Pulmonary artery endothelial cell (primary cell): Measurements from ENCODE around the gene BSN. TPM values are rescaled to one million over a fixed set of nuclear protein-coding genes. Genes with fewer than 3 reads are reported as not detected.
"Not testable (repeated sequence)": the region's sequence is repeated elsewhere in the genome, so short reads cannot be mapped to it uniquely, and the experiment has no call there.

Source experiments
- DNase-seq: peaks from one replicate; pipeline ENCODE4 v3.0.0-alpha.2; 2011; ENCODE audit warnings: low read depth, low spot score
- total RNA-seq: library from RNA; depleted of rRNA; stranded (reverse); fragments of >200 nt; gene quantifications from 2 replicates; pipeline ENCODE4 v1.2.3, GENCODE V29; 2014

Gene BSN
- total RNA-seq, 1 donor from 2014 or later = under 0.01 TPM

GRCh38 chr3:49535971-49536874, 18.1 kb upstream of the BSN start:
- DNase-seq = no peak

GRCh38 chr3:49536875-49537533, 17.3 kb upstream of the BSN start:
- DNase-seq = no peak

- DNase-seq = peak; percentile 77
These were observed 14.4 kb upstream of the BSN start for GRCh38 chr3:49539659-49540560.

DNA sequence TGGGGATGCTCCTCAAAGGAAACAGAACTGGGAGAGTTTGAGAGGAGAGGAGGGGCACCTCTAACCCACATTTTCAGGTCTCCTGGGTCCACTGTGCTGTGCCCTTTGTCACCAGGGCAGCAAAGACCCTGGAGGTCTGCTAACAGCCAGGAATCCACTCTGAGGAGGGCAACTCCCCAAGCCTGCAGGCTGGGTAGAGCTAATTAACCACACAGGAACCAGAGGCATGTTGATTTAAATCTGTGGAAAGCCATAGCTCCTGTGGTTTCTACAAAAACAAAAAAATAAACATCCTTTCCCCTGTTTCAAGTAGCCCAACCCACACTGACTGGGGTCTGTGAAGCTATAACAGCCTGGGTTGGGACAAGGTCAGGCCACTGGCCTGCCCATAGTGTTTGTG, 2.2 kb upstream of the BSN start:
- no peak for DNase-seq

- no peak for DNase-seq
These were observed 969 bp upstream of the BSN start for GRCh38 chr3:49553324-49553691.

- DNase-seq = no peak
These were observed 472 bp downstream of the BSN start for GRCh38 chr3:49554633-49555265.

GRCh38 chr3:49556500-49557275, 2.4 kb downstream of the BSN start:
- no peak for DNase-seq

DNA sequence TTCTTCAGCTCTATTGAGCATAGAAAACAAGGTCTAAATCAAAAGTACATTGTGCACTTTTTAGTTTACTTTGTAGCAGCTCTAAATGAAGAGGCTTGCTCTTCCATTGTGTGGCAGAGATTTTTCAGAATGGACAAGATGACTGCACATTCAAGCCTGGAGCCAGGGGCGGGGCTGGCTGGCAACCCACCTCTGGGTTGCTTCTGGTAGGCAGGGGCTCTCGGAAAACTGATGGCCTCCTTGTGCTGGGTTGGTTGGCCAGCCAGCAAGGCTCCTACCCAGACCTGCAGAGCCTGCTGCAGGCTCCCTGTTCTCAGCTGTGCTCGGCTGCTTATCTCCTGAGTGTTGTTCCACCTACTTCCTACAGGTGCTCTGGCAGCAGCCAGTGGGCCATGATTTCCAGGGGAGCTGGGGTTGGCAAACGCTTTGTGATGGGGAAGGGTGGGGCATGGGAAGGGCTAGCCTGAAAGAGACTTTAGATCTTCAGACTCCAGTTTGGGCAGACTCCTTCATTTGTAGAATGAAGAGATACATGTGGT, 8.8 kb downstream of the BSN start:
- no peak for DNase-seq

DNA sequence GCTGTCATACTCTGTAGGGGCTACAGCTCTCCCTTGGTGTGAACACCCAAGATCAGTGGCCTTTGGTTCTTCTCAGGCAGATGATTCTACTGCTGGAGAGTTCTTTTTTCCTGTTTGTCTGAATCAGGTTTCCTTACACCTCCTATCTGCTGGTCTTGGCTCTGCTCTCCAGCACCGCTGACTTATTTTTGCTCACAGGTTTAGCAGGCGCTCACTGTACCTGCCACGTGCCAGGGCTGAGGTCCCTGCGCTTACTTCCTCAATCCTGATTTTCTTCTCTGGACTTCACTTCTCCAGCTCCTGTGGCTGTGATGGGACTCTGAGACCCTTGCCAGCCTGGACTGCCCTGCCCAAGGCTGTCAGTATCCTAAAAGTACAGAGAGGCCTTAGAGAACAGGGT, 9.5 kb downstream of the BSN start:
- DNase-seq = no peak

GRCh38 chr3:49566312-49566711, 12.0 kb downstream of the BSN start:
- no peak for DNase-seq

DNA sequence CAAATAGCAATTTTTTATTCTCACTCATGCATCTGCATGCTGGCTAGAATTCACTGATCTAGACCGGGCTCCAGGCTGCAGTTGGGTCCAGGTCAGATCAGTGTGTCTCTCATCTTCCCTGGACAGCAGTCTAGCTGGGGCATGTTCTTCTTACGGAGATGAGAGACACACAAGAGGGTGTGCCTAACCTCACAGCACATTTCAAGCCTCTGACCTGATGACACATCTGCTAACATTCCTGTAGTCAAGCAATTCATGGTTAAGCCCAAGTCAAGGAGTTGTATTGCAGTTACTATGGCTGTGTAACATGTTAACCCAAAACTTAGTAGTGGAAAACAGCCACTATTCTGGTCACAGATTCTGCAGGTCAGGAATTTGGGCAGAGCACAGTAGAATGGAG, 13.1 kb downstream of the BSN start:
- no peak for DNase-seq

DNA sequence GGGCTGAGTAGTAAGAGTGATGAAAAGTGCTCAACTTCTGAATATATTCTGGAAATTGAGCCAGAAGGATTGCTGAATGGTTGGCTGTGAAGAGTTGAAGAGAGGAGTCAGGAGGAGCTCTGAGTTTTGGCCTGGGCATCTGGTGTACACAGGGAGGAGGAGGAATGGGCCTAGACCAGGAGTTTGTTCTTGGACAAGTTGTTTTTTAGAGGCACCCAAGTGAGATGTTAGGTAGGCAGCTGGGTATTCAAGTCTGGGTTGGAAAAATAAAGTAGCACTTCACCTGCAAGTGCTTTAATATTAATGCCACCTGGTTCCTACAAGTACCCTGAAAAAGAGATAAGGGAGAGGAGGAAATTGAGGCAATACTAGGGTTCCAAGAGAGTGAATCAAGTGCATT, 14.7 kb downstream of the BSN start:
- DNase-seq = no peak

GRCh38 chr3:49570028-49570654, 15.9 kb downstream of the BSN start:
- no peak for DNase-seq

DNA sequence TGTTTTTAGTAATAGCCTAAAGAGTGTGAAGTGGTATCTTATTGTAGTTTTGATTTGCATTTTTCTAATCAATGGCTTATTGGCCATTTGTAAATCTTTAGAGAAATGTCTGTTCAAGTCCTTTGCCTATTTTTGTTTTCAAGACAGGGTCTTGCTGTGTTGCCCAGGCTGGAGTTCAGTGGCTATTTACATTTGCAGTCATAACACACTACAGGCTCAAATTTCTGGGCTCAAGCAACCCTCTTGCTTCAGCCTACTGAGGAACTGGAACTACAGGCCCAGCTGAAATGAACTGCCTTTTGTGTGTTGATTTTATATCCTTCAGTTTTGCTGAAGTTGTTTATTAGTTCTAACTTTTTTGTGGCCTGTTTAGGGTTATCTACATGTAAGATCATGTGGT, 27.9 kb downstream of the BSN start:
- DNase-seq = no peak

DNA sequence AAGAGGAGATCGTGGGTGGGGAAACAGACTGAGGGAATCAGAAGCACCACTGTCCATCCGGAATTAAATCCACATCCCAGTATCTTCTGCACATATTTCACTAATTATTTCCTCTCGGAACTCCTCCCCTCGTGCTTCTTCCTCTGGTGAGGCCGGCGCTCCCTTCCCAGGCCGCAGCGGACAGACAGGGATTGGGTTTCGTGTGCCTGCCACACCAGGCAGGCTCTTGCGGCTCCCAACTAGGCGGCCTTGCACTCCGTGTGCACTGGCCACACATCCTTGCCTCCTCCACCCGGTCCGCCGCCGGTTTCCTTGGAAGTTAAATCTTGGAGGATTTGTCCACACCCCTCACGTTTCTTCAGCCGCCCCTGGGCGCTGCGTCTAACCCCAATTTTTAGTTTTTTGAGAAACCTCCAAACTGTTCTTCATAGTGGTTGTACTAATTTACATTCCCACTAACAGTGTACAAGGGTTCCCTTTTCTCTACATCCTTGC, 31.0 kb downstream of the BSN start:
- DNase-seq = not testable (repeated sequence)

- no peak for DNase-seq
These were observed 37.3 kb downstream of the BSN start for GRCh38 chr3:49591615-49592014.

DNA sequence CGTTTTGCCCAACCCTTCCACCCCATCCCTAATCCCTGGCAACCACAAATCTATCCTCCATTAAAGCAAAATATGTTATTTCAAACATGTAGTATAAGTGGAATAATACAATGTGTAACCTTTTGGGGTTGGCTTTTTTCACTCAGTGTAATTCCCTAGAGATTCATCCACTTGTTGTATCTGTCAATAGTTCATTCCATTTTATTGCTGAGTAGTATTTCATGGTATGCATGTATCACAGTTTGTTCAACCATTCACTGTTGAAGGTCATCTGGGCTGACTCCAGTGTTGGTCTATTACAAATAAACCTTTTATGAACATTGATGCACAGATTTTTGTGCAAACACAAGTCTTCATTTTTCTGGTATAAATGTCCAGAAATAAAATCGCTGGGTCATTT, 38.8 kb downstream of the BSN start:
- no peak for DNase-seq

DNA sequence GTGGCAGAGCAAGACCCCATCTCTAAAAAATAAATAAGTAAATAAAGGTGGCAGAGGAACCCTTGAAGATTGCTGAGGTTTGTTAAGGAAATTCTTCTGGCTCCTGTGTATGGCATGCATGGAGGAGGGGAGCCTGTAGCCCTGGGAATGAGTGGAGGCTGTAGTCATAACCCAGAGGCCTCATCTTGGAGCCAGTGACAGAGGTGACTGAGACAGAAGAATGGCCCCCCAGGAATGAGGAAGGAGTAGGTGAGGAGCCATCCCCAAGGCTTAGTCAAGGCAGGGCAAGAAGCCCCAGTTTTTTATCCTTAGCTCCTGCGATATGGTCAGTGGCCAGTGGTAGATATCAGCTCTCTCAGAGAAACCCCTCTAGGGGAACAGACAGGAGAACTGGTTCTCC, 46.5 kb downstream of the BSN start:
- no peak for DNase-seq

DNA sequence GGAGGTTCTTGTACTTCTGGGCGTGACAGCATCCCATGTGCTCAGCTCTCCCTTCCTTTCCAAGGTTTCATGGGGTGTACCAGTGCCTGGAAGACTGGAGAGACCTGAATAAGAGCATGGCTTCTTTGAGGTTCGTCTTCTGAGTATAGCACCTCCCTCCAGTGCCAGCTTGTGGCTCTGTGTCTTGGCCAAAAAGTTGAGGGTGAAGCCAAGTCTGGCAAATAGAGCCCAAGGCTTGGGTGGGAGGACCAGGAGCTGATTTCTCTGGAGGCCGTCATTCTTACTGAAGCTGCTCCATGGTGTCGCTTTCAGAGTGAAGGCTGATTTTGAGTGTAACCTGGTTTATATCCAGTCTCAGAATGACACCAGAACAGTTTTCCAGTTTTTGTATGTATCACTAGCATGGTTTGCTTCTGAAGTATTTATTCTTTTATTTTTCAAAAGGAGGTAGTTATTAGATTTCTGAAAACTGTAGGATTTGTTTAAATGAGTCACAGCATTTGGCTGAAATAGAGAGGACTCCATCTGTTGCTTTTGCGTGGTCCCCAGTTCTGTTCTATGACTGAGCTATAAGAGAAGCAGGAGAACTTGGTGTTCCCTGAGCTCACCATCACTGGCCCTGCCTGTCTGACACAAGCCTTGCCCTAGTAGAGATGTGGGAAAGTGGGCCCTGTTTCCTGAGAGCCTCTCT, 47.2 kb downstream of the BSN start:
- DNase-seq = no peak
